Ovary (tissue), 3 donors: ENCODE results near the gene MTMR2.

ENCODE experiments used
- CTCF ChIP-seq, 3 donors: fragments of 450-650 bp in 2 of 3; fragments of 200-600 bp in 1 of 3; IDR thresholded peaks; one replicate each; pipeline versions ENCODE4 v1.5.1 to v1.8.0; 2016 to 2022; ENCODE audit warnings: antibody characterized with exemption in 3 of 3, mild to moderate bottlenecking in 1 of 3
- EP300 ChIP-seq: sonication (generic); formaldehyde crosslinking; IDR thresholded peaks from one replicate; pipeline ENCODE4 v1.6.1; 2017; ENCODE audit warnings: antibody characterized with exemption
- POLR2A ChIP-seq: fragments of 450-650 bp; IDR thresholded peaks from one replicate; pipeline ENCODE4 v1.6.1; 2017; ENCODE audit warnings: antibody characterized with exemption, mild to moderate bottlenecking, moderate library complexity
- donor health status: DM: no; HTN: no; CAD: no.

- TF ChIP-seq POLR2A (peak; percentile 85), CTCF (IDR thresholded peaks at IDR 0.05) (no peak), EP300 (no peak)
Observed at GRCh38 chr11:95923728-95924413, at the start of gene MTMR2.
